HG03139 (cell line): ENCODE results near the gene MT1HL1.

Experiments
- ATAC-seq: cut with Tn5 transposase; IDR thresholded peaks from one replicate; pipeline ENCODE4 v1.9.1; 2021; ENCODE audit not compliant: unreplicated experiment

Gene MT1HL1

GRCh38 chr1:237004116-237004515, at the start of gene MT1HL1:
Gene MT1HL1 (minus strand): TSS chr1:237004441. CDS start chr1:237004372, 69 bp downstream.
- no peak for ATAC-seq

- no peak for ATAC-seq
Measured at GRCh38 chr1:237050915-237051314, 46.7 kb upstream of the MT1HL1 start.

GRCh38 chr1:237050185-237050584, 45.9 kb upstream of the MT1HL1 start:
- ATAC-seq = no peak

- ATAC-seq = no peak
Measured at GRCh38 chr1:237048803-237049202, 44.6 kb upstream of the MT1HL1 start.

GRCh38 chr1:237045278-237046016, 41.2 kb upstream of the MT1HL1 start:
- ATAC-seq = no peak

GRCh38 chr1:237043846-237044636, 39.8 kb upstream of the MT1HL1 start:
- ATAC-seq = no peak

GRCh38 chr1:237042892-237043576, 38.8 kb upstream of the MT1HL1 start:
- no peak for ATAC-seq

GRCh38 chr1:237042526-237042891, 38.3 kb upstream of the MT1HL1 start:
- no peak for ATAC-seq

GRCh38 chr1:237041795-237042525, 37.7 kb upstream of the MT1HL1 start, which contains the start of gene RYR2:
Gene RYR2 (plus strand): TSS chr1:237042184. CDS start chr1:237042522, 338 bp downstream.
- no peak for ATAC-seq

- no peak for ATAC-seq
Measured at GRCh38 chr1:237041461-237041794, 37.2 kb upstream of the MT1HL1 start.

- ATAC-seq = no peak
Measured at GRCh38 chr1:237040823-237041222, 36.6 kb upstream of the MT1HL1 start.

- ATAC-seq = no peak
Measured at GRCh38 chr1:237038211-237038610, 34.0 kb upstream of the MT1HL1 start.

- no peak for ATAC-seq
Measured at GRCh38 chr1:237035759-237036158, 31.5 kb upstream of the MT1HL1 start.

GRCh38 chr1:237033804-237034203, 29.6 kb upstream of the MT1HL1 start:
- ATAC-seq = no peak

- ATAC-seq = no peak
Measured at GRCh38 chr1:237033061-237033460, 28.8 kb upstream of the MT1HL1 start.

- peak; percentile 80 for ATAC-seq
Measured at GRCh38 chr1:237032029-237032428, 27.8 kb upstream of the MT1HL1 start.

GRCh38 chr1:237031480-237031879, 27.2 kb upstream of the MT1HL1 start:
- no peak for ATAC-seq

- ATAC-seq = no peak
Measured at GRCh38 chr1:237029850-237030535, 25.8 kb upstream of the MT1HL1 start.

GRCh38 chr1:237029240-237029639, 25.0 kb upstream of the MT1HL1 start:
- no peak for ATAC-seq

GRCh38 chr1:237025358-237026074, 21.3 kb upstream of the MT1HL1 start:
- no peak for ATAC-seq
